ENCODE data around the gene GJC1.

Gene GJC1

DNA sequence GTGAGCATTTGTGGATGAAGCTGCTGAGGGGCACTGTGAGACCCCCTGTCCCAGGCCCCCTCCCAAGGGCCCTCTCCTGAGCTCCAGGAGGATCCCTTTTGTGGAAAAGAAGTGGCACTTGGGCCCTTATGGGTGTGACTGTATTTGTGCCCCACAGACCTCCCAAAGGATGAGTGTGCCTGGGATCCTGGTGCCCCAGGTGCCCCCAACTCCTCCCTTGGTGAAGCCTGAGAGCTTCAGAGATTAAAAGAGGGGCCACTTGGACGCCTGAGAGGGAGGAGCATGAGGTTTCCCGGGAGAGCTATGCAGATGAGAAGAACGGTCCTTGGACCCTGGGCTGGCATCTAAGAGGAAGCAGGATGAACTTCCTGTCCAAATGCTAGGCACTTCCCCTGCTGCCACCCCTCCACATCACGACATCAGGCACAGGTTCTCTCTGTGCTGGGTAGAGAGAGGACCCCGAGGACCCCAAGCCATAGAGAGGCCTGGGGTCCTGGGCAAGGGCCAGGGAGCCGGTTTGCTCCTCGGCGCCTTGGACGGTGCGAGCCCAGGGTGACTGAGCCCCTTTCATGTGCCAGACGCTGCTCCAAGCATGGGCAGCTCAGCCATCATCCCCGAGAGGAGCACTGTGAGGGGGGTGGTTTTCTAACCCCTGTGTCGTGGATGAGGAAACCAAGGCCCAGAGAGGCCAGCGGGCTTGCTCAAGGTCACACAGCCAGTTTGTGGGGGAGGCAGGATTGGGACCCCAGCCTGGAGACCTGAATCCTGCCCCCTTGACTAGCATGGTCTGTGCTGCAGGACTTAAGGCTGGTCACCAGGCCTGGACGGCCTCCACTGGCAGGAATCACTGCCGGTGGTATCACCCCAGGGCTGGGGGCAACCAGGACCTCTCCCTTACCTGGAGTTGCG lies 76.9 kb downstream of the GJC1 start:
- H3K9me3 ChIP-seq (replicated peaks; ENCODE audit: low read length) = no peaks in the 10 kb centered on the region
- peaks cover 9% of the 10 kb centered on the region for H3K36me3 ChIP-seq (ENCODE audit: insufficient read depth, low read length)
- no peak overlapping the region for H3K9ac ChIP-seq (ENCODE audit: low read depth, low read length)
- H3K4me1 ChIP-seq (ENCODE audit: control insufficient read depth, insufficient read depth, low read length) = no peaks in the 10 kb centered on the region
- no peak overlapping the region for H3K4me3 ChIP-seq (ENCODE audit: low read length)
- H3K4me2 ChIP-seq (ENCODE audit: low read length) = no peak overlapping the region
- H3K27me3 ChIP-seq (ENCODE audit: control insufficient read depth, insufficient read depth, low read length) = peaks cover 11% of the 10 kb centered on the region

DNA sequence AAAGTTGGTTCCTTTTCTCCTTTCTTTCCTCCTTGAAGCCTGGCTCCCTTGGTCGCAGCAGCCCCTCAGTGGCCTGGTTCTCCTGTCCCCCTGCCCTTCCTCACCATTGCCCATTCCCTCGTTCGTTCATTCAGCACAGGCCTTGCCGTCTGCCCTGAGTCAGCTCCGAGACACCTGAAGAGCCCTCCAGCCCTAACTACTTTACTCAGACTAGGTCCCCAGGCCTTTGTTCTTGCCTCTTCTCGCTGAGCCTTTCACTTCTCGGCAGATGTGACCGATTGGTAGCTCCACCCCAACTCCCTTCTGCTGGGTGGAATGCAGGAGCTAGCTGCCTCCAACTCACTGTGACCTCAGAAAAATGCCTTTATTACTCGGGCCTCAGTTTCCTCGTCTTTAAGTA lies 78.3 kb downstream of the GJC1 start:
- Histone ChIP-seq H3K9me3 (replicated peaks; ENCODE audit: low read length) (no peaks in the 10 kb centered on the region), H3K4me2 (ENCODE audit: low read length) (no peak overlapping the region), H3K4me3 (ENCODE audit: low read length) (no peak overlapping the region), H3K4me1 (ENCODE audit: control insufficient read depth, insufficient read depth, low read length) (no peaks in the 10 kb centered on the region), H3K9ac (ENCODE audit: low read depth, low read length) (no peak overlapping the region), H3K27me3 (ENCODE audit: control insufficient read depth, insufficient read depth, low read length) (no peaks in the 10 kb centered on the region), H3K36me3 (ENCODE audit: insufficient read depth, low read length) (peaks cover 19% of the 10 kb centered on the region)

DNA sequence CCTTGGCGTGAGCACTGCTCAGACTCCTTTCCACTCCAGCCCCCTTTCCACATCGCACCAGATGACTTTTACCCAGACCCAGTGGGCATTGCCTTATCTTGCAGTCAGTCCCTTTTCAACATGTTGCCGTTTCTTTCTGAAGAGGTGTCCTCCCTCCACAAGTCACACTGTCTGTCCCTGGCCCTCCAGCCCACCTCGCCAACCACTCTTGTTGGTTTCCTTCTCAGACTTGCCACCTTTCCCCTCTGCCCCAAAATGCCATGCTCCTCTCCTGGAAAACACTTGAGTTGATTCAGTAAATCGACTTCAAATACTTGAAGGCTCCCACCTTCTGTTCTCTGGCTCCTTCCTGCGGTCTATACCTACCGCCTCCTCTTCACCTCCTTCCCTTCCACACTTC lies 78.8 kb downstream of the GJC1 start:
- Histone ChIP-seq H3K9me3 (replicated peaks; ENCODE audit: low read length) (no peaks in the 10 kb centered on the region), H3K36me3 (ENCODE audit: insufficient read depth, low read length) (peaks cover 19% of the 10 kb centered on the region), H3K27me3 (ENCODE audit: control insufficient read depth, insufficient read depth, low read length) (no peaks in the 10 kb centered on the region), H3K4me3 (ENCODE audit: low read length) (no peak overlapping the region), H3K4me1 (ENCODE audit: control insufficient read depth, insufficient read depth, low read length) (no peaks in the 10 kb centered on the region), H3K9ac (ENCODE audit: low read depth, low read length) (no peak overlapping the region), H3K4me2 (ENCODE audit: low read length) (no peak overlapping the region)

DNA sequence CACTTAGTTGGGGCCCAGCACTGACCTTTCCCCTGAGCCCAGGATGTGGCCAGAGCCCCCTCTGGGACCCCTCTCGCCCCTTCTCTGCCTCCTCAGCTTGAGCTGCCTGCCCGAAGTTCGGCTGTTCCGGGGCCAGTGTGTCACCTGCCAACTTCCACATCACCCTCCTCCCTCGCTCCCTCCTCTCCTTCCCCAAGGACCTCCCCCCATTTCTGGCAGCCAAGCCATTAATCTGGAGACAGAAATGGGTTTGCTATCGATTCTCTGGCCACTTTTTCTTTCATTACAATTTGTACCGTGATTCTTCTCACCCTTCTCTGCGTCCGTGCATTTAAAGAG lies 80.1 kb downstream of the GJC1 start:
- H3K27me3 ChIP-seq (ENCODE audit: control insufficient read depth, insufficient read depth, low read length) = no peaks in the 10 kb centered on the region
- no peaks in the 10 kb centered on the region for H3K9me3 ChIP-seq (replicated peaks; ENCODE audit: low read length)
- H3K4me1 ChIP-seq (ENCODE audit: control insufficient read depth, insufficient read depth, low read length) = no peaks in the 10 kb centered on the region
- H3K4me3 ChIP-seq (ENCODE audit: low read length) = no peak overlapping the region
- no peak overlapping the region for H3K9ac ChIP-seq (ENCODE audit: low read depth, low read length)
- H3K4me2 ChIP-seq (ENCODE audit: low read length) = no peak overlapping the region
- H3K36me3 ChIP-seq (ENCODE audit: insufficient read depth, low read length) = peaks cover 19% of the 10 kb centered on the region

GRCh38 chr17:44749076-44749979 lies 80.8 kb downstream of the GJC1 start:
- Histone ChIP-seq H3K4me1 (ENCODE audit: control insufficient read depth, insufficient read depth, low read length) (no peaks in the 10 kb centered on the region), H3K4me3 (ENCODE audit: low read length) (no peak overlapping the region), H3K4me2 (ENCODE audit: low read length) (no peak overlapping the region), H3K36me3 (ENCODE audit: insufficient read depth, low read length) (peaks cover 19% of the 10 kb centered on the region), H3K9me3 (replicated peaks; ENCODE audit: low read length) (no peaks in the 10 kb centered on the region), H3K27me3 (ENCODE audit: control insufficient read depth, insufficient read depth, low read length) (no peaks in the 10 kb centered on the region), H3K9ac (ENCODE audit: low read depth, low read length) (no peak overlapping the region)

Measured in skeletal muscle satellite cell (primary cell).